T follicular helper cell (primary cell): ENCODE data around the gene EIF2B4.

Source experiments
- DNase-seq: peaks from one replicate; pipeline ENCODE4 v3.0.0-alpha.2; 2020; ENCODE audit warnings: low read depth
- total RNA-seq, 2 experiments: gene quantifications; one replicate each; lab custom pipeline; 2026; lab: John Stamatoyannopoulos, UW

Gene EIF2B4
- 41.7 to 46.7 reads per million in 2 experiments for total RNA-seq

- DNase-seq, result peak; percentile 99
These were observed at the start of gene EIF2B4, which contains the start of gene SNX17 for GRCh38 chr2:27370026-27370815. TSS of gene EIF2B4 (minus strand) at chr2:27370338. CDS start at chr2:27370314, 24 bp downstream. TSS of gene SNX17 (plus strand) at chr2:27370616. CDS start at chr2:27370744, 128 bp downstream.

DNA sequence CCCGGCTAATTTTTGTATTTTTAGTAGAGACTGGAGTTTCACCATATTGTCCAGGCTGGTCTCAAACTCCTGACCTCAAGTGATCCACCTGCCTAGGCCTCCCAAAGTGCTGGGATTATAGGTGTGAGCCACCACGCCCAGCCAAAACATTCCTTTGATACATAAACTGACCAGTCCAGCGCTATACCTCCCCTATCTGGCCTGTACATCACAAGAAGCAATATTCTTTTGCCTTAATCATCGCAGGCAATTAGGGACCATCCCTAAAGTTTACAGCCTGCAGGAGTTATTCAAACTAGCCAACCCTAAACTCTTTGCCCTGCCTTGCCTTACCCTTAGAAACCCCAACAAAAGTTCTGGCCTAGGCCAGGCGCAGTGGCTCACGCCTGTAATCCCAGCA lies 46.0 kb upstream of the EIF2B4 start:
- no peak for DNase-seq

DNA sequence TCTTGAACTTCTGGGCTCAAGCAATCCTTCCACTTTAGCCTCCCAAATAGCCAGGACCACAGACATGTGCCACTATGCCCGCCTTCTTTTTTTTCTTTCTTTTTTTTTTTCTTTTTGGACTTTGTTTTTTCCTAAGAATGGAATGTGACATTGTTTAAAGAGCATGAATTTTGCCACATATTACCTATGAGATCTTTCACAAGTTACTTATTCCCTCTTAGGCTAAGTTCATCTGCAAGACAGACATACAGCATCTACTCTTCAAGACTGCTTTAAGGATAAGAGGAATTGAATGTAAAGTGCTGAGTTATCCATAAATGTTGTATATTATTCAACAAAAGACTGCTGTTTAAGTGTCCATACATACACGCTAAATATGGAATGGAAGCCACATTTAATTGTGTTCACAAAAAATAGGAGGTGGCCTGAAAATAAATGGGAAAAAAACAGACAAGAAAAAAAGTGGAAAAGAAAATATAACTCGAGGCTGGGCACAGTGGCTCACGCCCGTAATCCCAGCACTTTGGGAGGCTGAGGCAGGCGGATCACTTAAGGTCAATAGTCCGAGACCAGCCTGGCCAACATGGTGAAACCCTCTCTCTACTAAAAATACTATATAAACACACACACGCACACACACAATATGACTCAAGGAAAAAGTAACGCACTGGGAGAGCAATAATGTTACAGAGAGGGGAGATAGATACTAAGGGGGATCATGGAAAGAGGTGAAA lies 42.4 kb upstream of the EIF2B4 start:
- DNase-seq, result no peak

DNA sequence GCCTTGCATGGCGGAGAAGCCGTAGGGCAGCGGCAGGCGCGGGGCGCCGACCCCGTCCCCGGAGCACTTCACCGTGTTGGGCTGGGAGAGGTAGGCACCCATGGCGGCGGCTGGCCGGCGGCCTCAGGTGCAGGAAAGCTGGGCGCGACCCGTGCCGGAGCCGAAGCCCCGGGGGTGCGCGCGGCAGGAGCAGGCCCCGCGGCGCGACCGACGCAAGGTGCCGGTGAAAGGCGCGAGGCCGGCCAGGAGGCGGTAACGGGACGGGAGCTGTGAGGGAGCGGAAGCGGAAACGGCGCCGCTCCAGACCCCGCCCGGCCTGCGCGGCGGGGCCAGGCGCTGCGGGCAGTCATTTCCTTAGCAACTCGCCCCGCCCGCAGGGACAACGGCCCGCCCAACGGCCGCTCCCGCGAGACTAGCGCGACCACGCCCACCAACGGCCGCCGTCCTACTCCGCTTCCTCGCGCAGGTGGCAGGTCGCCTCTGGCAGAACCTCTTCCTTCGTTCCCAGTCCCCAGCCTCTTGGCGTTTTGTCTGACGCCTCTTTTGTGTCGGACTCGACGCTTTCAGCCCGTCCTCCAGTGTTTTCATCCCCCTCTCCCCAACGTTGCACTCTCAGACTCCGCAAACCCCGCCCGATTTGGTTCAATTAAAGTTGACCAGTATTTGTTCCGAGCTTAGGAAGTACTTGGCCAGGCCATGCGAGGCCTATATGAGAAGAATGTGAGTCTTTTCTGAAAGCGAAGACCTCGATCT lies 39.4 kb upstream of the EIF2B4 start, which contains the start of gene PPM1G:
PPM1G (minus strand) TSS at position 271 of the 753 bp plus-strand sequence; CDS start at position 102, 169 bp downstream.
- peak; percentile 94 for DNase-seq

DNA sequence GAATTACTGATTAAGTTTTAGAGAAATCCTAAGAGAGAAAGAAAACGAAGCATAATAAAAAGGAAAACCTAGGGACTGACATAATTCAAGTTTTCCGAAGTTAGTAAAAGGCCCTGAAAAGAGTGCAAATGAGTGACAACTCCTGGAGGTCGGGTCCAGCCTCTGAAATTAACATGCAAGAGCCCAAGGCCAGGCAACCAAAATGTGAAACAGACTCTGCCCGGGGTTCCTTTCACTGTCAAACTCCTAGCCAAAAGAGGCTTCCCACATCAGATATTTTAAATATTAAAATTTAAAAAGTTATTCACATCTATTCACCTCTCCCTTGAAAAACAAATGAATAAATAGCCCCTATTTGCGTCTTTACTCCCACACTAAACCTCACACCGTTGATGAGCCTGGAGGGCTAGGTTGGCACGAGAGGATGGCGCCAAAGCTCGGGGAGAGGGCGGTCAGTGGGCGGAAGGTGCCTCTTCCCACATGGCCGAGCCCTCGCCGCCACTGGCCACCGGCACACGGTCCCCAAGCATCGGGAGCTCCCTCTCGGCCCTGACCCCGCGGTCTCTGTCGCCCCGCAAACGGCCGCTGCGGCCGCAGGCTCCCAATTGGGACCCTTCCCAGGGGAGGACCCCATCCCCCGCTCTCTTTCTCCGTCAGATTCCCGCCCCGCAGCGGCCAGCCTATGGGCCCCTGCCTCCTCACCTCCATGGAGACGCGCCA lies 38.6 kb upstream of the EIF2B4 start:
- DNase-seq, result no peak

DNA sequence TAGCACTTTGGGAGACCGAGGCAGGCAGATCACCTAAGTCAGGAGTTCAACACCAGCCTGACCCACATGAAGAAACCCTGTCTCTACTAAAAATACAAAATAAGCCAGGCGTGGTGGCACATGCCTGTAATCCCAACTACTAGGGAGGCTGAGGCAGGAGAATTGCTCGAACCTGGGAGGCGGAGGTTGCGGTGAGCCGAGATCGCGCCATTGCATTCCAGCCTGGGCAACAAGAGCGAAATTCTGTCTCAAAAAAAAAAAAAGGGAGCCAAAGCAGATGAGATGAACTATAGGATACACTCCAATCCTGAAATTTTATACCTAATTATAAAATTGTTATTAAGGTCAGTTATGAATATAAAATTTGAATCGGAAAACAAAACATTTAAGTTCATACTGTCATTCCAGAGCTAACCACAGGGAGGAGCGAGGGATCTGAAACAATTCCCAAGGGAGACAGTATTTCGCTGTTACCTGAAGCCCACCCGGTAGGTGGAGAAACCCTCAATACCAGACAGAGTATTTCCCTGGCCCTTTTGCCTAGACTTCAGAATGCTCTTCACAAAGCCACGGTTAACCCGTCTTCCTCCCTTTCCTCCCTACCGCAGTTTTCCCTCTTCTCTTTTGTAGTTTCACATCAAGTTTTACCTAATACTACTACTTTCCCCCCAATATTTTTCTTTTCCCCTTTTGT lies 37.8 kb upstream of the EIF2B4 start:
- no peak for DNase-seq

DNA sequence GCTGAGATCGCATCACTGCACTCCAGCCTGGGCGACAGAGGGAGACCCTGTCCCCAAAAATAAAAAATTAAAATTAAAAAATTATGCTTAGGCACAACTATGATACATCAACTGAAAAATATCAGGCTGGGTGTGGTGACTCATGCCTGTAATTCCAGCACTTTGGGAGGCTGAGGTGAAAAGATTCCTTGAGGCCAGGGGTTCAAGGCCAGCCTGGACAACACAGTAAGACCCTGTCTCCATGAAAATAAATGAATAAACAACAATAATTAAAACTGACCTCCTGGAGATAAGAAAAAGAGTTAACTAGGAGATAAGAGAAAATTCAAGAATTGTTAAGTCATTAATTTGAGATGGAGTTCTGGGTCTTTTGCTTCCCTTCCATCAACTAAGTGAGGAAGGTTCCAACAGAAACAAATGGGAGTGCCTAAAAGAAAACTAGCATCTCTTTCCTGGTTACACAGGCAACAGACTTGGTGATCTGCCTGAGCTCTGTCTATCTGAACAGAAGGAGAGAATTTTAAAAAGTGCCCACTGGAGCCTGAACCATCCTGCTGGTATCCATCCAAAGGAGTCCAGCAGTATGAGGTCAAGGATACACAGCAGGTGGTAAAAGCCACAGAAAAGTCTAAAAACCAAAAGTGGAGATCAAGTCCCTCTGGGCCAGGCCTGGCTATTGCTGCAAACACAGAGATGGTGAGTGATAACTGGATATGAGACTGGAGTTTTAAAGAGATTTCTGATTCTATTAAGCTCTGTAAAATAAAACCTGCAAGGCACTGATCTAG lies 30.4 kb upstream of the EIF2B4 start:
- no peak for DNase-seq

DNA sequence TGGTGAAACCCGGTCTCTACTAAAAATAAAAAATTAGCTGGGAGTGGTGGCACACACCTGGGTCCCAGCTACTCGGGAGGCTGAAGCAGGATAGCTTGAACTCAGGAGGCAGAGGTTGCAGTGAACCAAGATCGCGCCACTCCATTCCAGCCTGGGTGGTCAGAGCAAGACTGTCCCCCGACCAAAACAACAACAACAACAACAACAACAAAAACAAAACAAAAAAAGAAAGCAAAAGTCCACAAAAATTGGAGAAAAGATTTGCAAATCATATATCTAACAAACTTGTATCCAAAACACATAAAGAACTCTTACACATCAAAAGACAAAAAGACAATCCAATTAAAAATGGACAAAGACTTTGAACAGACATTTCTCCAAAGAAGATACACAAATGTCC lies 28.8 kb upstream of the EIF2B4 start:
- DNase-seq, result no peak

GRCh38 chr2:27393225-27393624 lies 23.1 kb upstream of the EIF2B4 start:
- DNase-seq, result no peak

DNA sequence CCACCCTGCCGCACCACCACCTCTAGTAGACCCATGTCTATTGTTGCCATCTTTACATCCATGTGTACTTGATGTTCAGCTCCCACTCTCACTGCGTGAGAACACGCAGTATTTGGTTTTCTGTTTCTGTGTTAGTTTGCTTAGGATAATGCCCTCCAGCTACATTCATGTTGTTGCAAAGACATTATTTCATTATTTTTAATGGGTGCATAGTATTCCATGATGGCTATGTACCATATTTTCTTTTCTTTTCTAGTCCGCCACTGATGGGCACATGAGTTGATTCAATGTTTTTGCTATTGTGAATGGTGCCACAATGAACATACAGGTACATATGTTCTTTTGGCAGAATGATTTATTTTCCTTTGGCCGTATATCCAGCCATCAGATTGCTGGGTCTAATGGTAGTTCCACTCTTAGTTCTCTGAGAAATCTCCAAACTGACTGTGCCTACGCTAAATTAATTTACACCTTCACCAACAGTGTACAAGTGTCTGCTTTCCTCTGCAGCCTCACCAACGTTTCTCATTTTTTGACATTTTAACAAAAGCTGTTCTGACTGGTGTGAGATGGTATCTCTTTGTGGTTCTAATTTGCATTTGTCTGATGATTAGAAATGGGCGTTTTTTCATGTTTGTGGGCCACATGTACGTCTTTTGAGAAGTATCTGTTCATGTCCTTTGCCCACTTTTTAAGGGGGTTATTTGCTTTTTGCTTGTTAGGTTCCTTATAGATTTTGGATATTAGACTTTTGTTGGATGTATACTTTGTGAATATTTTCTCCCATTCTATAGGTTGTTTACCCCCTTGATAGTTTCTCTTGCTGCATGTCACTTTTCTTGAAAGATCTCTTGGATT lies 20.9 kb upstream of the EIF2B4 start:
- DNase-seq, result no peak

DNA sequence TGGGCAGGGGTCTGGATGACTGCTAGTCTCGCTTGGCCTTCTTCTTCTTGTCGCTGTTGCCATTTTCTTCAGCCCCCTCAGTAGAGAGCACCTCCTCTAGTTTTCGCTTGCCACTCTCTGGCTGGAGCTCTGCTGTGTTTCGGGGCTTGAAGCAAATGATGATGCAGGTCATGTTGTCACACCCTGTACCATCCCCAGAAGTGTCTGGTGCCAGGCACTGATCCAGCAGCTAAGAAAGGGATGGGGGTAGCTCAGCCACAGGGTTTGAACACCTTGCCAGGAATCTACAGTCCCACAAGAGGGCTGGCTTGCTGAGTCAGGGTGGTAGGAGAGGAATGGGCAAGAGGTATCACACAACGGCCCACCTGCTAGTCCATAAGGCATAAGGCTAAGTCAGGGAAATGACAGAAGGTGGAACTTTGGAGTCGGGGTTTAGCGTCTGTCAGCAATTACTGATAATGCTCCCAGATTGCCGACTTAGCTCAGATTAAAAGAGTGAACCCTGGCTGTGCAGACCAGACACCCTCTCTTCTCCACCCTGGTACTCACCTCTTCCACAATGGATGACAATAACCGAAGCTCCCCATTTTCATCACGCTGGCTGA lies 11.5 kb upstream of the EIF2B4 start:
- DNase-seq, result no peak

- peak; percentile 78 for DNase-seq
These were observed 10.7 kb upstream of the EIF2B4 start, which contains the start of gene ZNF513 for GRCh38 chr2:27380626-27381545. TSS of gene ZNF513 (minus strand) at chr2:27380734. CDS start at chr2:27380526, 208 bp downstream.

DNA sequence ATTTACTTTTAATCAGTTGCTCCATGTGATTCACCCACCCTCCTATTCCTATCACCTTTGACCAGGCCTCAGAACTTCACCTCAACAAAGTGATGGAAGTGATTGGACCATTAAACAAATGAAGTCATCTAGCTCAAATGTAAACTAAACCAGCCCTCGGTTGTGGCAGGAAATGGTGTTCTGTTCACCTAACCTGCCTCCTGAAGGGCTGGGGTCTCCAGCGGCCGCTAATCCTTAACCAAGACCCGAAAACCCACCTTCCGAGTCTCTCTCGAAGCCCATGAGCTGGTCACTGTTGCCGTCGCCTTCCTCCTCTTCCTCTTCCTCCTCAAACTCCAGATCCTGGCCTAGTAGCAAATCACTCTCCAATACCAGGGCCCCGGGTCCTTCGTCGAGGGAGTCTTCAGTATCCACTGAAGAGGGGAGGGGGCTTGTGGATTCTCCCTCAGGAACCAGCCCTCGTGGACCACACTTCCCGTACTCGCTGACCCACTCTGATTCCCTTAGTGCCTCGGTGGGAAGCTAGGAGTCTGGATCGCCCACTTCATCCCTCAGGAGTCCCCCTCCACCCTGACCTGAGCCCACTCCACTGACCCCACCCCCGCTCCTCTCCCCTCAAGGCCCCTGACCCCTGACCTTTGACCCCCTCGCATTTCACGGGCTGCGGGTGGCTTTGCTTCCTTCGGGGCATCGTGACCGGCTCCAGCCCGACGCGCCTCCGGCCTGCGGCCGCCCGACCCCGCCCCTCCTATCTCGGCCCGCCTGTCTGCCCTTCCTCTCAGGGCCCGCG lies 9.9 kb upstream of the EIF2B4 start:
- peak; percentile 21 for DNase-seq

- DNase-seq, result no peak
These were observed 9.3 kb upstream of the EIF2B4 start for GRCh38 chr2:27379383-27379835.

- no peak for DNase-seq
These were observed 8.7 kb upstream of the EIF2B4 start for GRCh38 chr2:27378809-27379290.

DNA sequence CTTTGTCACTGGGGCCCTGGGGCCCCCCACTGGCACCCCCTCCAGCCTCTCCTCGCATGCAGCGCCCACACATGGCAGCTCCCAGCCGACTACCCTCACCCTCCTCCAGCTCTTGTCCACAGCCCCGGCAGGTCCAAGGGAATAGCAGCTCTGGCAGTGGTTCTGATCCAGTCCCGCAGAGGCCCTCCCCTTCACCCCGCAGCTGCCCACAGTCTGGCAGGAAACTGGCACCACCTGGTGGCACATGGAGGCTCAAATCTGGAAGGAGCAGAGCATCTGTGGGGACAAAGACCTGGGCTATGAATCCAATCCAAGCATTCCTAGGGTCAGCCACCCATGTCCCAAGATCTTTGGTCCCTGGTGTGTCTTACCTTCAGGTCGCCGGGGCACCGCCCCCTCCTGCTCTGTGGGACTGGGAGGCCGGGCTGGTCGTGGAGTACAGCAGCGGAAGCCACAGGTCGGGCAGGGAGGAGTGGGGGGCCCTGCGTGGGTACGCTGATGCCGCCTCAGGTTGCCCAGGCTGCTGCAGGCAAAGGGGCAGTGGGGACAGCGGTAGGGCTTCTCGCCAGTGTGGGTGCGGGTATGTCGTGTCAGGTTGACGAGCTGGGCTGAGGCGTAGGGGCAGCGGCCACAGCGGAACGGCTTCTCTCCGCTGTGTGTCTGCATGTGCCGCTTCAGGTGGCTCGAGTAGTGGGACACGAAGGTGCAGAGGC lies 8.1 kb upstream of the EIF2B4 start:
- no peak for DNase-seq
